Endothelial cell of umbilical vein (primary cell): ENCODE data around the gene SLMAP. TPM values are rescaled to one million over a fixed set of nuclear protein-coding genes. Genes with fewer than 3 reads are reported as not detected.

Experiments
- BruUV-seq: library from RNA; stranded (reverse); fragments of 400-500 nt; replicated peaks from 2 replicates; lab custom pipeline; 2021; lab: Mats Ljungman, UMichigan
- CTCF ChIA-PET: fragments of 300-600, 350-600 bp; sonication (Branson Sonifier 250); formaldehyde crosslinking; loops from one replicate; lab custom pipeline; 2021; ENCODE audit warnings: antibody characterized with exemption, inconsistent platforms; lab: Charles Lee
- POLR2A ChIA-PET: fragments of 300-600, 350-600 bp; sonication (Branson Sonifier 250); formaldehyde crosslinking; loops from one replicate; lab custom pipeline; 2021; ENCODE audit warnings: antibody characterized with exemption, inconsistent platforms; lab: Charles Lee
- DNase-seq: peaks from one replicate; pipeline ENCODE4 v3.0.0-alpha.2; 2011; ENCODE audit warnings: low read depth, low spot score
- FAIRE-seq: peaks from 2 replicates; lab custom pipeline; 2011; peaks lifted over from hg19 to GRCh38; lab: Jason Lieb, UNC
- H2AFZ ChIP-seq: 2 replicates; pipeline ENCODE4 v1.6.0; 2012; ENCODE audit warnings: low read depth, low read length, control low read depth, inconsistent platforms
- H3K27ac ChIP-seq: 2 replicates; pipeline ENCODE4 v1.5.1; 2011; ENCODE audit warnings: low read depth, mild to moderate bottlenecking, control low read depth, low read length, moderate library complexity; ENCODE audit not compliant: insufficient read depth
- H3K27me3 ChIP-seq, 2 experiments: 2 replicates each; pipeline versions ENCODE4 v1.6.0 to v1.6.1; 2011; ENCODE audit warnings: low read length in 2 of 2, mixed read lengths in 1 of 2; ENCODE audit not compliant: control insufficient read depth in 2 of 2, insufficient read depth in 2 of 2
- H3K36me3 ChIP-seq, 2 experiments: 2 replicates in 1 of 2; 3 replicates in 1 of 2; pipeline ENCODE4 v1.5.1; 2011; ENCODE audit warnings: low read length in 2 of 2, mild to moderate bottlenecking in 1 of 2, moderate library complexity in 1 of 2; ENCODE audit not compliant: control insufficient read depth in 2 of 2, insufficient read depth in 2 of 2; ENCODE audit errors: extremely low read depth in 1 of 2
- H3K4me1 ChIP-seq: 3 replicates; pipeline ENCODE4 v1.5.1; 2011; ENCODE audit warnings: mild to moderate bottlenecking, low read length; ENCODE audit not compliant: control insufficient read depth, insufficient read depth; ENCODE audit errors: extremely low read depth
- H3K4me2 ChIP-seq: 2 replicates; pipeline ENCODE4 v1.6.1; 2011; ENCODE audit warnings: low read length, control low read depth, mixed read lengths; ENCODE audit not compliant: insufficient read depth
- H3K4me3 ChIP-seq, 3 experiments: fragments of 200-600 bp in 1 of 3; sonication (generic), shearing (Covaris generic) in 1 of 3; replicated peaks in 1 of 3; 2 replicates each; pipeline ENCODE4 v1.5.1; 2011 to 2016; ENCODE audit warnings: control low read depth in 3 of 3, low read length in 3 of 3, mild to moderate bottlenecking in 2 of 3, inconsistent platforms in 1 of 3, low read depth in 1 of 3, moderate library complexity in 1 of 3; ENCODE audit not compliant: insufficient read depth in 1 of 3
- H3K79me2 ChIP-seq: 2 replicates; pipeline ENCODE4 v1.6.0; 2012; ENCODE audit warnings: low read length, inconsistent platforms; ENCODE audit not compliant: control insufficient read depth, insufficient read depth
- H3K9ac ChIP-seq: replicated peaks from 2 replicates; pipeline ENCODE3; 2011; ENCODE audit warnings: low read length, control low read depth; ENCODE audit not compliant: insufficient read depth; ENCODE audit errors: extremely low read depth
- H3K9me1 ChIP-seq: replicated peaks from 3 replicates; pipeline ENCODE4 v1.6.0; 2011; ENCODE audit warnings: mild to moderate bottlenecking, low read length; ENCODE audit not compliant: control insufficient read depth, insufficient read depth; ENCODE audit errors: extremely low read depth
- H3K9me3 ChIP-seq: replicated peaks from 2 replicates; pipeline ENCODE4 v1.5.1; 2012; ENCODE audit warnings: low read length, inconsistent platforms; ENCODE audit not compliant: control insufficient read depth, insufficient read depth
- H4K20me1 ChIP-seq: replicated peaks from 2 replicates; pipeline ENCODE3; 2011; ENCODE audit warnings: mild to moderate bottlenecking, low read length; ENCODE audit not compliant: control insufficient read depth, insufficient read depth; ENCODE audit errors: extremely low read depth
- EZH2 ChIP-seq: IDR thresholded peaks from 2 replicates; pipeline ENCODE4 v1.6.1; 2012; ENCODE audit warnings: borderline replicate concordance, low read depth, mild to moderate bottlenecking, moderate library complexity, low read length, inconsistent platforms; ENCODE audit not compliant: severe bottlenecking
- FOS ChIP-seq: IDR thresholded peaks from 2 replicates; pipeline ENCODE4 v1.6.1; 2011; ENCODE audit warnings: mild to moderate bottlenecking, low read length, moderate library complexity, borderline replicate concordance; ENCODE audit not compliant: insufficient read depth
- GATA2 ChIP-seq: IDR thresholded peaks from 2 replicates; pipeline ENCODE4 v1.7.0; 2011; ENCODE audit warnings: low read depth, mild to moderate bottlenecking, moderate library complexity, mixed read lengths, low read length; ENCODE audit not compliant: insufficient read length, insufficient read depth
- JUN ChIP-seq: IDR thresholded peaks from 2 replicates; pipeline ENCODE4 v1.6.1; 2011; ENCODE audit warnings: borderline replicate concordance, low read depth; ENCODE audit not compliant: insufficient read length, insufficient read depth
- MAX ChIP-seq: IDR thresholded peaks from 2 replicates; pipeline ENCODE4 v1.6.1; 2011; ENCODE audit not compliant: insufficient read depth, insufficient read length
- MYC ChIP-seq: IDR thresholded peaks from one replicate; pipeline ENCODE4 v1.6.1; 2011; ENCODE audit warnings: mild to moderate bottlenecking, low read depth, low read length
- POLR2A ChIP-seq: IDR thresholded peaks from 2 replicates; pipeline ENCODE4 v1.6.1; 2012; ENCODE audit warnings: low read depth, mild to moderate bottlenecking, control low read depth, low read length
- POLR2AphosphoS5 ChIP-seq: IDR thresholded peaks from 2 replicates; pipeline ENCODE4 v1.6.1; 2012; ENCODE audit warnings: low read depth, mild to moderate bottlenecking, control low read depth, low read length, moderate library complexity; ENCODE audit not compliant: insufficient read depth
- dilution Hi-C: fragments of 300-500 bp; cut with MboI; formaldehyde crosslinking; loops from one replicate; pipeline ENCODE4 v1.15.0; 2019; ENCODE audit warnings: low sequenced_read_pairs; ENCODE audit not compliant: extremely low pct_ligation_motif_present
- intact Hi-C: fragments of 100-400 bp; cut with micrococcal nuclease; formaldehyde crosslinking; loops from one replicate; pipeline ENCODE4 v1.10.0; 2022
- polyA plus RNA-seq, 4 experiments: library from polyadenylated mRNA; depleted of rRNA in 3 of 4; stranded (reverse) in 3 of 4; unstranded in 1 of 4; fragments of >200 nt; gene quantifications; 2 replicates each; pipeline versions ENCODE4 v1.2.1 to v1.2.3, GENCODE V29; 2011 to 2012; ENCODE audit warnings: missing spikeins in 1 of 4
- total RNA-seq: library from RNA; stranded (reverse); gene quantifications from 2 replicates; pipeline ENCODE4 v1.2.3, GENCODE V29; 2021
- TF ChIP-seq, protein P1 (sequence below), 2 donors: IDR thresholded peaks; 1 replicate in 1 of 2; 2 replicates in 1 of 2; pipeline ENCODE4 v1.5.1; 2011; ENCODE audit warnings: low read length in 2 of 2, mild to moderate bottlenecking in 2 of 2, moderate library complexity in 2 of 2, control low read depth in 1 of 2, inconsistent platforms in 1 of 2, low read depth in 1 of 2; ENCODE audit not compliant: insufficient read depth in 1 of 2; ENCODE audit errors: extremely low read depth in 1 of 2

SLMAP gene
- total and polyA plus RNA-seq, 2 donors (not counting 3 experiments of a cell fraction or from before 2014, with no cell fraction given), result 9.8 to 54.7 TPM

DNA sequence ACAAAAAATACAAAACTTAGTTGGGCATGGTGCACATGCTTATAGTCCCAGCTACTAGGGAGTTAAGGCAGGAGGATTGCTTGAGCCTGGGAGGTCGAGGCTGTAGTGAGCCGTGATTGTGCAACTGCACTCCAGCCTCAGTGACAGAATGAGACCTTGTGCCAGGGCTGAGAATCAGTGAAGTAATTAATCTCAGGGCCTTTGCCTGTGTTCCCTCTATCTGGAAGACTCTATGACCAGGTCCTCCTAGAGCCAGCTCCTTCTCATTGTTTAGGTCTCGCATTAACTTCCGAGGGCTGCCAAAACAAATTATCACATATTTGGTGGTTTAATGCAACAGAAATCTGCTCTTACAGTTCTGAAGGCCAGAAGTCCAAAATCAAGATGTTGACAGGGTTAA, 210.7 kb downstream of the SLMAP start:
- H3K9me3 ChIP-seq, result no peaks in the 10 kb centered on the region
- H3K36me3 ChIP-seq, result no peaks in the 10 kb centered on the region
- ChIA-PET CTCF (interaction anchor here (0.6 to 1.0 kb wide), 4 partner anchors 8 to 212 kb away, joined by 3 read pairs; no protein-coding TSS in a partner anchor), POLR2A (no interaction called here)
- no peaks in the 10 kb centered on the region for H3K79me2 ChIP-seq
- no TSS peak for BruUV-seq
- no peaks in the 10 kb centered on the region for H4K20me1 ChIP-seq
- intact Hi-C loops, result no loop called here
- no peak overlapping the region for H3K4me2 ChIP-seq
- peaks cover 22% of the 10 kb centered on the region for H3K4me1 ChIP-seq
- peak overlapping the region; percentile 4 for H2AFZ ChIP-seq
- H3K4me3 ChIP-seq, result no peak overlapping the region
- H3K27ac ChIP-seq, result no peak overlapping the region
- TF ChIP-seq FOS (no peak), JUN (no peak), GATA2 (no peak), POLR2A (no peak), MAX (no peak), MYC (no peak), POLR2AphosphoS5 (no peak), EZH2 (no peak)
- TF ChIP-seq, protein P1, sequence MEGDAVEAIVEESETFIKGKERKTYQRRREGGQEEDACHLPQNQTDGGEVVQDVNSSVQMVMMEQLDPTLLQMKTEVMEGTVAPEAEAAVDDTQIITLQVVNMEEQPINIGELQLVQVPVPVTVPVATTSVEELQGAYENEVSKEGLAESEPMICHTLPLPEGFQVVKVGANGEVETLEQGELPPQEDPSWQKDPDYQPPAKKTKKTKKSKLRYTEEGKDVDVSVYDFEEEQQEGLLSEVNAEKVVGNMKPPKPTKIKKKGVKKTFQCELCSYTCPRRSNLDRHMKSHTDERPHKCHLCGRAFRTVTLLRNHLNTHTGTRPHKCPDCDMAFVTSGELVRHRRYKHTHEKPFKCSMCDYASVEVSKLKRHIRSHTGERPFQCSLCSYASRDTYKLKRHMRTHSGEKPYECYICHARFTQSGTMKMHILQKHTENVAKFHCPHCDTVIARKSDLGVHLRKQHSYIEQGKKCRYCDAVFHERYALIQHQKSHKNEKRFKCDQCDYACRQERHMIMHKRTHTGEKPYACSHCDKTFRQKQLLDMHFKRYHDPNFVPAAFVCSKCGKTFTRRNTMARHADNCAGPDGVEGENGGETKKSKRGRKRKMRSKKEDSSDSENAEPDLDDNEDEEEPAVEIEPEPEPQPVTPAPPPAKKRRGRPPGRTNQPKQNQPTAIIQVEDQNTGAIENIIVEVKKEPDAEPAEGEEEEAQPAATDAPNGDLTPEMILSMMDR (IDR thresholded peaks at IDR 0.05; ENCODE audit: extremely low read depth in 1 of 2, insufficient read depth in 1 of 2, low read depth in 1 of 2, low read length in 2 of 2), result no peak
- no peak overlapping the region for H3K9ac ChIP-seq
- dilution Hi-C loops, result no loop called here
- no peak for DNase-seq
- H3K9me1 ChIP-seq, result no peaks in the 10 kb centered on the region
- H3K27me3 ChIP-seq, result no peaks in the 10 kb centered on the region
- FAIRE-seq, result no peak
